HEK293 (cell line): ENCODE measurements around the gene PTH2R.

Source experiments
- CTCF ChIA-PET: fragments of 350-600 bp; formaldehyde crosslinking; extraction: SDS; loops from one replicate; lab custom pipeline; 2021; ENCODE audit warnings: antibody characterized with exemption; lab: Yijun Ruan, JAX
- POLR2A ChIA-PET: fragments of 300-600 bp; formaldehyde crosslinking; extraction: SDS; loops from one replicate; lab custom pipeline; 2020; ENCODE audit warnings: antibody characterized with exemption, inconsistent platforms; lab: Yijun Ruan, JAX
- H3K27ac ChIP-seq: fragments of 200-500 bp; sonication (Bioruptor generic); 2 replicates; pipeline ENCODE4 v1.5.1; 2014; ENCODE audit warnings: low read depth, low read length, control low read depth, inconsistent platforms; ENCODE audit errors: extremely low read depth
- H3K36me3 ChIP-seq, 2 experiments: fragments of 200-500 bp in 1 of 2; sonication (Bioruptor generic) in 1 of 2; 1 replicate in 1 of 2; 2 replicates in 1 of 2; pipeline ENCODE4 v1.5.1; 2014 to 2017; ENCODE audit warnings: inconsistent platforms in 2 of 2, low read length in 2 of 2; ENCODE audit not compliant: control insufficient read depth in 2 of 2, insufficient read depth in 1 of 2
- H3K4me1 ChIP-seq: fragments of 200-500 bp; sonication (Bioruptor generic); 2 replicates; pipeline ENCODE4 v1.5.1; 2014; ENCODE audit warnings: mild to moderate bottlenecking, low read length, inconsistent platforms; ENCODE audit not compliant: control insufficient read depth, insufficient read depth
- H3K4me3 ChIP-seq: 2 replicates; pipeline ENCODE4 v1.5.1; 2011; ENCODE audit warnings: low read depth, mild to moderate bottlenecking, control low read depth, low read length, moderate library complexity
- H3K9me3 ChIP-seq: fragments of 200-500 bp; sonication (Bioruptor generic); 2 replicates; pipeline ENCODE4 v1.5.1; 2014; ENCODE audit warnings: low read depth, low read length, inconsistent platforms; ENCODE audit not compliant: control insufficient read depth, insufficient read depth
- KLF1 ChIP-seq: fragments of 450-650 bp; formaldehyde crosslinking; IDR thresholded peaks from 2 replicates; pipeline ENCODE4 v1.5.1; 2016; ENCODE audit warnings: missing biosample characterization, missing genetic modification characterization
- KLF17 ChIP-seq: fragments of 450-650 bp; formaldehyde crosslinking; IDR thresholded peaks from 2 replicates; pipeline ENCODE4 v1.5.1; 2016; ENCODE audit warnings: missing biosample characterization, missing genetic modification characterization
- PBX3 ChIP-seq: sonication (generic); formaldehyde crosslinking; IDR thresholded peaks from 2 replicates; pipeline ENCODE4 v1.8.1; 2022; ENCODE audit warnings: mild to moderate bottlenecking, moderate library complexity, missing genetic modification reagents
- TCF7L2 ChIP-seq: IDR thresholded peaks from 2 replicates; pipeline ENCODE4 v1.6.1; 2011; ENCODE audit warnings: low read depth, mild to moderate bottlenecking, inconsistent platforms, low read length, moderate library complexity, borderline replicate concordance
- ZBTB44 ChIP-seq: fragments of 450-650 bp; IDR thresholded peaks from 2 replicates; pipeline ENCODE4 v1.5.1; 2018; ENCODE audit warnings: missing biosample characterization, mild to moderate bottlenecking, missing genetic modification characterization
- ZBTB7A ChIP-seq: fragments of 450-650 bp; formaldehyde crosslinking; IDR thresholded peaks from 2 replicates; pipeline ENCODE4 v1.5.1; 2016; ENCODE audit warnings: low read depth, missing biosample characterization, missing genetic modification characterization
- ZFP69B ChIP-seq: fragments of 450-650 bp; formaldehyde crosslinking; IDR thresholded peaks from 2 replicates; pipeline ENCODE4 v1.5.1; 2016; ENCODE audit warnings: missing biosample characterization, missing genetic modification characterization
- ZNF16 ChIP-seq: fragments of 450-650 bp; formaldehyde crosslinking; IDR thresholded peaks from 2 replicates; pipeline ENCODE4 v1.5.1; 2016; ENCODE audit warnings: low read depth, missing biosample characterization, missing genetic modification characterization
- ZNF335 ChIP-seq: fragments of 450-650 bp; formaldehyde crosslinking; conservative IDR thresholded peaks from 2 replicates; pipeline ENCODE4 v1.5.1; 2016; ENCODE audit warnings: missing biosample characterization, missing genetic modification characterization
- ZNF391 ChIP-seq: fragments of 450-650 bp; formaldehyde crosslinking; IDR thresholded peaks from 2 replicates; pipeline ENCODE4 v1.5.1; 2016; ENCODE audit warnings: low read depth, missing biosample characterization, missing genetic modification characterization, borderline replicate concordance
- ZNF449 ChIP-seq: fragments of 450-650 bp; formaldehyde crosslinking; IDR thresholded peaks from 2 replicates; pipeline ENCODE4 v1.5.1; 2017; ENCODE audit warnings: missing biosample characterization, mild to moderate bottlenecking, missing genetic modification characterization, moderate library complexity
- ZNF501 ChIP-seq: fragments of 450-650 bp; formaldehyde crosslinking; IDR thresholded peaks from 2 replicates; pipeline ENCODE4 v1.5.1; 2016; ENCODE audit warnings: missing biosample characterization, missing genetic modification characterization
- ZNF549 ChIP-seq: fragments of 450-650 bp; IDR thresholded peaks from 2 replicates; pipeline ENCODE4 v1.5.1; 2018; ENCODE audit warnings: missing biosample characterization, missing genetic modification characterization, mild to moderate bottlenecking, inconsistent platforms, moderate library complexity
- ZNF658 ChIP-seq: fragments of 450-650 bp; formaldehyde crosslinking; IDR thresholded peaks from 2 replicates; pipeline ENCODE4; 2016; ENCODE audit warnings: missing biosample characterization, missing genetic modification characterization
- ZNF785 ChIP-seq: fragments of 450-650 bp; formaldehyde crosslinking; IDR thresholded peaks from 2 replicates; pipeline ENCODE4 v1.5.1; 2016; ENCODE audit warnings: missing biosample characterization, missing genetic modification characterization
- ZNF792 ChIP-seq: fragments of 450-650 bp; formaldehyde crosslinking; IDR thresholded peaks from 2 replicates; pipeline ENCODE4 v1.5.1; 2016; ENCODE audit warnings: missing biosample characterization, missing genetic modification characterization

PTH2R gene

DNA sequence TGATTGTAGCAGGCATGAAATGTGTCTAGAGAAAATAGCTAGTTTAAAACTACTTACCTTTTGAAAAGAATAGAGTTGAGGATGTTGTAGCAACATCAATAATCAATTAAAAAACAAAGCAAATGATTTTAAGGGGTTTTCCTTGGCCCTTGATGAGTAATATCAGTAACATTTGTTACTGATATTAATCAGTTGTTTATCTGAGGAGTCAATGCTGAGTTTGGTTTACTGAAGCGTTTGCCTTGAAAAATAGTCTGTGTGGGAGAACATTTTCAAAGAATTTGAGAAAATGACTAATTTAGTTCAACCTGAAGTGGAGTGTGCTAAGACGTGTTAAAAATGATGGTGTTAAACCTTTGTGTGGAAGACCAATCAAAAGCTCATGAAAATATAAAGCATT, 9.3 kb downstream of the PTH2R start:
- no peak overlapping the region for H3K27ac ChIP-seq
- POLR2A ChIA-PET: no interaction called here
- CTCF ChIA-PET: no interaction called here

DNA sequence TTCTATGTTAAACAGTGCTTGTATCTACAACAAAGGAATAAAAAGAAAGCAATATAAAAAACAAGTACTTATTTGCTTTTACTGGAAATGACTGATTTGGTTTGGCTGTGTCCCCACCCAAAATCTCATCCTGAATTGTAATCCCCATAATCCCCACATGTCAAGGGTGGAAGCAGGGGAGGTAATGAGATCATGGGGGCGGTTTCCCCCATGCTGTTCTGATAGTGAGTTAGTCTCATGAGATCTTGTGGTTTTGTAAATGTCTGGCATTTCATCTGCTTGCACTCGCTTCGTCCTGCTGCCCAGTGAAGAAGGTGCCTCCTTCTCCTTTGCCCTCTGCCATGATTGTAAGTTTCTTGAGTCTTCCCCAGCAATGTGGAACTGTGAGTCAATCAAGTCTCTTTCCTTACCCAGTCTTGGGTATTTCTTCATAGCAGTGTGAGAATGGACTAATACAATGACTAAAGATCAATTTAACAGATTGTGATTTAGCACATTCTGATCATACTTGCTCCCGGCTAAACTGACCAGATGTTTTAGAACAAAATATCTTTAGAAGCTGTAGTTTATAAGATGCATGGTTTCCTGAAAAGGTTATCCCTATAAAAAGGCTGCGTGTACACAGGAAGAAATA, 19.9 kb downstream of the PTH2R start:
- Histone ChIP-seq H3K36me3 (no peaks in the 10 kb centered on the region), H3K9me3 (no peaks in the 10 kb centered on the region), H3K4me1 (no peaks in the 10 kb centered on the region), H3K4me3 (no peak overlapping the region), H3K27ac (no peak overlapping the region)
- CTCF ChIA-PET: interaction anchor here (0.5 kb wide), 1 partner anchor 907 kb away, joined by 3 read pairs; no protein-coding TSS in a partner anchor
- POLR2A ChIA-PET: no interaction called here
- no peak for TF ChIP-seq TCF7L2
- peak; percentile 13; the same call in 1 of the 2 replicates for TF ChIP-seq KLF1 (tag by site-specific recombination)
- no peak for TF ChIP-seq ZNF792 (tag by site-specific recombination)
- no peak for TF ChIP-seq PBX3 (CRISPR knock-in tag)
- TF ChIP-seq, all 188 proteins: peak for 1

More for the DNA sequence above, 9.3 kb downstream of the PTH2R start:
- Histone ChIP-seq H3K4me3 (no peak overlapping the region), H3K9me3 (no peaks in the 10 kb centered on the region), H3K36me3 (no peaks in the 10 kb centered on the region), H3K4me1 (no peaks in the 10 kb centered on the region)
- no peak for TF ChIP-seq ZNF449
- TF ChIP-seq ZNF501: no peak
- no peak for TF ChIP-seq ZBTB7A (tag by site-specific recombination)
- no peak for TF ChIP-seq KLF17 (tag by site-specific recombination)

- TF ChIP-seq ZNF785 (tag by site-specific recombination): no peak
- no peak for TF ChIP-seq ZNF391 (tag by site-specific recombination)
- no peak for TF ChIP-seq ZNF549
- no peak for TF ChIP-seq ZNF335 (tag by site-specific recombination)
- TF ChIP-seq ZNF16 (tag by site-specific recombination): no peak
- no peak for TF ChIP-seq ZFP69B (tag by site-specific recombination)
- no peak for TF ChIP-seq ZBTB44 (tag by site-specific recombination)
- TF ChIP-seq ZNF658: no peak
- TF ChIP-seq, all 188 proteins: peak for 0
- POLR2A ChIA-PET: no interaction called here
Observed at GRCh38 chr2:208437755-208438154, 31.2 kb downstream of the PTH2R start.

More at GRCh38 chr2:208437755-208438154, 31.2 kb downstream of the PTH2R start:
- no peaks in the 10 kb centered on the region for H3K9me3 ChIP-seq
- H3K4me1 ChIP-seq: no peaks in the 10 kb centered on the region
- no peak overlapping the region for H3K27ac ChIP-seq
- no peaks in the 10 kb centered on the region for H3K36me3 ChIP-seq
- no peak overlapping the region for H3K4me3 ChIP-seq
- CTCF ChIA-PET: no interaction called here
